Cardiac muscle cell (in vitro differentiated cells and primary cell): ENCODE measurements around the gene FOXP3. TPM values are rescaled to one million over a fixed set of nuclear protein-coding genes. Genes with fewer than 3 reads are reported as not detected.

ENCODE experiments used
- DNase-seq, 2 donors: peaks; one replicate each; pipeline versions ENCODE4 v3.0.0 to v3.0.0-alpha.2; 2010 to 2017; ENCODE audit warnings: low read depth in 1 of 2, low spot score in 1 of 2
- H3K27ac ChIP-seq: fragments of 200-600 bp; sonication (generic); 2 replicates; pipeline ENCODE4 v1.5.1; 2016
- H3K27me3 ChIP-seq: fragments of 200-600 bp; sonication (generic); 2 replicates; pipeline ENCODE4 v1.6.0; 2016; ENCODE audit warnings: control low read depth
- H3K36me3 ChIP-seq: fragments of 200-600 bp; sonication (generic); 2 replicates; pipeline ENCODE4 v1.5.1; 2016; ENCODE audit warnings: control low read depth
- H3K4me1 ChIP-seq: fragments of 200-600 bp; sonication (generic); 2 replicates; pipeline ENCODE4 v1.8.1; 2017; ENCODE audit warnings: low read depth, mild to moderate bottlenecking, mixed run types
- H3K4me3 ChIP-seq: fragments of 200-600 bp; sonication (generic); 2 replicates; pipeline ENCODE4 v1.5.1; 2016; ENCODE audit warnings: mild to moderate bottlenecking
- H3K9me3 ChIP-seq: fragments of 200-600 bp; sonication (generic); 2 replicates; pipeline ENCODE4 v1.5.1; 2017; ENCODE audit warnings: low read depth, mild to moderate bottlenecking, control low read depth
- polyA plus RNA-seq: library from polyadenylated mRNA; unstranded; fragments of >200 nt; fragmentation: Nextera tagmentation; extraction: Ambion mirVana; gene quantifications from 2 replicates; pipeline ENCODE4 v1.2.1, GENCODE V29; 2016
- total RNA-seq: library from RNA; depleted of rRNA; stranded (reverse); fragments of >200 nt; gene quantifications from 2 replicates; pipeline ENCODE4 v1.2.3, GENCODE V29; 2016
- TF ChIP-seq, protein P1 (sequence below): IDR thresholded peaks from 2 replicates; pipeline ENCODE4 v1.5.1; 2012; ENCODE audit warnings: low read depth, mild to moderate bottlenecking, low read length

The FOXP3 gene
- total and polyA plus RNA-seq, 2 experiments from 2014 or later: 0.18 to 0.59 TPM

DNA sequence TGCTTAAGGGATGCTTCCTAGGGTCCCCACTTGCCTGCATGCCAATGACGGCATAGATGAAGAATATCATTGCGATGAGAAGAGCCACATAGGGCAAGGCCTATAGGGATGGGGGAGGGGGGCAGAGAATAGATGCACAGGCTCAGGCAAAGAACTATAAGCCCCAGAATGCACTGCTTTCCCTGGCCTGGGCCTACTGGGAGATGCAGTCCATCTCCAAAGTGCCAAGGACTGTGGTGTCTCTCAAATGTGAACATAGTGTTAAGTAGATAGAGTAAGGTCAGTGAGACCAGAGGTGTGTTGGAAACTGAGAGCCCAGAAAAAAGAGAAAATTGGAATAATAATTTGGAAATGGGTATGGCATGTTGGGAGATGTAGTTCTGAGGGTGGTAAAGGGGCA is 52.3 kb downstream of the FOXP3 start:
- TF ChIP-seq, protein P1, sequence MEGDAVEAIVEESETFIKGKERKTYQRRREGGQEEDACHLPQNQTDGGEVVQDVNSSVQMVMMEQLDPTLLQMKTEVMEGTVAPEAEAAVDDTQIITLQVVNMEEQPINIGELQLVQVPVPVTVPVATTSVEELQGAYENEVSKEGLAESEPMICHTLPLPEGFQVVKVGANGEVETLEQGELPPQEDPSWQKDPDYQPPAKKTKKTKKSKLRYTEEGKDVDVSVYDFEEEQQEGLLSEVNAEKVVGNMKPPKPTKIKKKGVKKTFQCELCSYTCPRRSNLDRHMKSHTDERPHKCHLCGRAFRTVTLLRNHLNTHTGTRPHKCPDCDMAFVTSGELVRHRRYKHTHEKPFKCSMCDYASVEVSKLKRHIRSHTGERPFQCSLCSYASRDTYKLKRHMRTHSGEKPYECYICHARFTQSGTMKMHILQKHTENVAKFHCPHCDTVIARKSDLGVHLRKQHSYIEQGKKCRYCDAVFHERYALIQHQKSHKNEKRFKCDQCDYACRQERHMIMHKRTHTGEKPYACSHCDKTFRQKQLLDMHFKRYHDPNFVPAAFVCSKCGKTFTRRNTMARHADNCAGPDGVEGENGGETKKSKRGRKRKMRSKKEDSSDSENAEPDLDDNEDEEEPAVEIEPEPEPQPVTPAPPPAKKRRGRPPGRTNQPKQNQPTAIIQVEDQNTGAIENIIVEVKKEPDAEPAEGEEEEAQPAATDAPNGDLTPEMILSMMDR: no peak
- H3K27me3 ChIP-seq: no peaks in the 10 kb centered on the region
- no peaks in the 10 kb centered on the region for H3K9me3 ChIP-seq
- no peaks in the 10 kb centered on the region for H3K4me1 ChIP-seq
- H3K36me3 ChIP-seq: no peaks in the 10 kb centered on the region
- DNase-seq: no peak
- no peak overlapping the region for H3K4me3 ChIP-seq
- no peak overlapping the region for H3K27ac ChIP-seq

DNA sequence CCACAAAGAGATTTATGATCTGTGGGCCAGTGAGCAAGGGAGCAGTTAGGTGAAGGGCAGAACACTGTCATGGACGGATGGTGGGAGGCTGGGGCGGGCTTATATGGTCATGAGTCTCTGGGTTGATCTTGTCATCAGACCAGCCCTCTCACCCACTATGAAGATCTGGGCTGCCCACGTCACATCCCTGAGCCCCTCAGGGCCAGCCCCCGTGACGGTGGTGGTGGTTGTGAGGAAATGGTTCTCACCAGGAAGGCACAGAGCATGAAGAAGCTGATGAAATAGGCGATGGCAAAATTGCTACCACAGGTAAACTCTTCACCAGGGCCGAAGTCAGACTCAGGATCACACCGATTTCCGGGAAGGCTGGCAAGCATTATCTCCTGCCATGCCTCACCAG is 53.4 kb downstream of the FOXP3 start:
- no peaks in the 10 kb centered on the region for H3K4me1 ChIP-seq
- H3K36me3 ChIP-seq: no peaks in the 10 kb centered on the region
- no peak overlapping the region for H3K27ac ChIP-seq
- no peaks in the 10 kb centered on the region for H3K27me3 ChIP-seq
- no peaks in the 10 kb centered on the region for H3K9me3 ChIP-seq
- DNase-seq: no peak
- H3K4me3 ChIP-seq: no peak overlapping the region
- TF ChIP-seq, protein P1: no peak

DNA sequence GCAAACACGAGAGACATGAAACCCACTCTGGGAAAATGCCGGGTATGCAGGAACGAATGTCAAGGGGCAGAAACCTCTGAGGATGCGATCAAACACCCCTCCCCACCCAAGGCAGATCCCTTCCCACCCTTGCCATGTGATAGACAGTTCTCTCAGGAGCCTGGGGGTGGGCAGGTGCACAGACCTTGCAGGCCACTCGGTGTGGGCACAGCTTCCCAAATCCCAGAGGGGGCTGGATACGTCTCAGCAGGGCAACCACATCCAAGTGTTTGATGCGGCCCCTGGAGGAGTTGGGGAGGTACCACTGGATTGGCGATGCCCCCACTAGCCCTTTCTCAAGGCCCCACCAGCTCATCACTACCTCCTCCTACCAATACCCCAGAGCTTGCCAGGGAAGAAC is 54.1 kb downstream of the FOXP3 start:
- TF ChIP-seq, protein P1: no peak
- Histone ChIP-seq H3K4me1 (no peaks in the 10 kb centered on the region), H3K9me3 (no peaks in the 10 kb centered on the region), H3K4me3 (no peak overlapping the region), H3K36me3 (no peaks in the 10 kb centered on the region), H3K27ac (no peak overlapping the region), H3K27me3 (no peaks in the 10 kb centered on the region)
- DNase-seq: no peak

DNA sequence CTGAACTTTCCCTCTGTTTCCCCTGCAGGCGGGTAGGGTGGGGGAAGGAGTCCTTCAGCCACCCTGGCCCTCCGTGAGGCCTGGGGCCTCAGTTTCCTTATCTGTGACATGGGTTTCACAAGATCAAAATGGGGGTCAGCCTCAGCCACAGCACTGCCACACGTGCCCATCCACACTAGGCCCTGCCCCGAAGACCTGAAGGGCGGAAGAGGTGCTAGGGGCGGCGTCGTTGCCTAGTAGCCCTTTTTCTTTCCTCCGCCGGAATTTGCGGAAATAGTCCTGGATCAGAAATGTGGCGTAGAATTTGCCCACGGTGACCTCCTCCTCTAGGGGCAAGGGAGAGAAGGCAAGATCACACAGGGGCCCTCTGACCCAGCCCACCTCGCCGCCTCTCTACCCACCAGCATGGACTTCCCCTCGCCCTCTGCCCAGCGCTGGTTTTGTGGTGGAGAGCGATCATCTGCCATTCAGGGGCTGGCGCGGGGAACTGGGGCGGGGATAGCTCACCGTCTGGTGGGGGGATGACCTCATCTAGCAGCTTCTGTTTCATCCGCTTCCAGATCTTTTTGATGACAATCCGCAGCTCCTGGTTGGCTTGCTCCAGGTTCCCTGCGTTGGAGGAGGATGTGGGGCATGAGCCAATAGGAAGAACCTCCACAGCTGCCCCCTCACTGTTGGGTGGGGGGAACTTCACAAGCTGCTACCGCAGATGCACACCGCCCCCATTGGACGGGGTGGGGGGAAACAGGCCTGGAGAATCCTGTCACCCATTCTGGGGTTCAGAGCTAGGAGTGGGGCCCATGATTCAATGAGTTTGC is 54.9 kb downstream of the FOXP3 start:
- no peaks in the 10 kb centered on the region for H3K36me3 ChIP-seq
- no peak overlapping the region for H3K4me3 ChIP-seq
- no peaks in the 10 kb centered on the region for H3K4me1 ChIP-seq
- no peaks in the 10 kb centered on the region for H3K9me3 ChIP-seq
- TF ChIP-seq, protein P1: no peak
- no peaks in the 10 kb centered on the region for H3K27me3 ChIP-seq
- no peak for DNase-seq
- H3K27ac ChIP-seq: no peak overlapping the region

DNA sequence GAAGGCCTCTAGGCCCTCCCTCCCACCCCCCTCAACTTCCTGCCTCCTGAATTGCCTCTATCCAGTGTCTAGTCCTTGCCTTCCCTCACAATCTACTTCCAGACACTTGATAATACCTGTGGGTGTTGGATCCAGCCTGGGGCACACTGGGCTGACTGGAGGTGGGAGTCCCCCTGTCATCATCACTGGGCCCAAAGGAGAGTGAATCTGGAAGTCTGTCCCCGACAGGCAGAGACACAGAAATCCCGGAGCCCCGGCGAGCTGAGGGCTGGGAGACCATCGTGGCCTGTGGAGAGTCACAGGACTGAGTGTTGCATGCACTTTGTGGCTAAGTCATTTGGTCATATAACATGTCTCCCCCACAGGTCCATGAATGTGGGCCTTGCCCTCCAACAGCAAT is 56.1 kb downstream of the FOXP3 start:
- Histone ChIP-seq H3K27ac (no peak overlapping the region), H3K4me3 (no peak overlapping the region), H3K27me3 (no peaks in the 10 kb centered on the region), H3K36me3 (no peaks in the 10 kb centered on the region), H3K4me1 (no peaks in the 10 kb centered on the region), H3K9me3 (no peaks in the 10 kb centered on the region)
- TF ChIP-seq, protein P1: no peak
- DNase-seq: no peak
